Breast epithelium (tissue), 3 donors: ENCODE data around the gene SPACA9.

Experiments
- POLR2A ChIP-seq: fragments of 450-650 bp; IDR thresholded peaks from one replicate; pipeline ENCODE4 v1.6.1; 2016; ENCODE audit warnings: antibody characterized with exemption, mild to moderate bottlenecking, moderate library complexity
- POLR2AphosphoS5 ChIP-seq, 3 donors: sonication (generic); formaldehyde crosslinking; IDR thresholded peaks; one replicate each; pipeline ENCODE4 v1.6.1; 2017; ENCODE audit warnings: antibody characterized with exemption in 3 of 3
- TF ChIP-seq, protein P1 (sequence below), 3 donors: fragments of 450-650 bp; IDR thresholded peaks; one replicate each; pipeline ENCODE4 v1.5.1; 2016 to 2017; ENCODE audit warnings: antibody characterized with exemption in 3 of 3, mild to moderate bottlenecking in 3 of 3, moderate library complexity in 3 of 3

DNA sequence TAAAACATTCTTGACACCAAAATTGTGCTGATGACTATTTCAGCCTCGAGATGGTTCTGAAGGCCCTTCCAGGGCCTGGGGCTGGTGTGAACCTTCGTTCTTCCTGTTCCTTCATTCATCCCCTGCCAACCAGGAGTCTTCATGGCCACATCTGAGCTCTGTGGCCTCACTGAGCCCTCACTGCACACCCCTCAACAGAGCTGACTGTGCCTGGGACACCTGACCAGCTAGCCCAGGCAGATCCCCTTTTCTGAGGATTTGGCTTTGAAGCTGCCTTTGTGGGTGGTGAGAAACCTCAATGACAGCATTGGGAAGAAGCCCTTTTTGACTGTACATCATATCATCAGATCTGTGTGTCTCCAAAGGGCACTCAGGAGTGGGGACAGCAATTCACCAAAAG is 14.4 kb upstream of the SPACA9 start:
- TF ChIP-seq, protein P1, sequence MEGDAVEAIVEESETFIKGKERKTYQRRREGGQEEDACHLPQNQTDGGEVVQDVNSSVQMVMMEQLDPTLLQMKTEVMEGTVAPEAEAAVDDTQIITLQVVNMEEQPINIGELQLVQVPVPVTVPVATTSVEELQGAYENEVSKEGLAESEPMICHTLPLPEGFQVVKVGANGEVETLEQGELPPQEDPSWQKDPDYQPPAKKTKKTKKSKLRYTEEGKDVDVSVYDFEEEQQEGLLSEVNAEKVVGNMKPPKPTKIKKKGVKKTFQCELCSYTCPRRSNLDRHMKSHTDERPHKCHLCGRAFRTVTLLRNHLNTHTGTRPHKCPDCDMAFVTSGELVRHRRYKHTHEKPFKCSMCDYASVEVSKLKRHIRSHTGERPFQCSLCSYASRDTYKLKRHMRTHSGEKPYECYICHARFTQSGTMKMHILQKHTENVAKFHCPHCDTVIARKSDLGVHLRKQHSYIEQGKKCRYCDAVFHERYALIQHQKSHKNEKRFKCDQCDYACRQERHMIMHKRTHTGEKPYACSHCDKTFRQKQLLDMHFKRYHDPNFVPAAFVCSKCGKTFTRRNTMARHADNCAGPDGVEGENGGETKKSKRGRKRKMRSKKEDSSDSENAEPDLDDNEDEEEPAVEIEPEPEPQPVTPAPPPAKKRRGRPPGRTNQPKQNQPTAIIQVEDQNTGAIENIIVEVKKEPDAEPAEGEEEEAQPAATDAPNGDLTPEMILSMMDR (IDR thresholded peaks at IDR 0.05): no peak
- TF ChIP-seq POLR2A: no peak
- TF ChIP-seq POLR2AphosphoS5 (IDR thresholded peaks at IDR 0.05): no peak
